Osteoblast (primary cell): Measurements from ENCODE around the gene IGF2. TPM values are rescaled to one million over a fixed set of nuclear protein-coding genes. Genes with fewer than 3 reads are reported as not detected.

Experiments
- DNase-seq: peaks from one replicate; pipeline ENCODE4 v3.0.0; 2011; ENCODE audit warnings: low spot score, mixed read lengths; ENCODE audit not compliant: insufficient read length; ENCODE audit errors: missing footprints
- H2AFZ ChIP-seq: 2 replicates; pipeline ENCODE4 v1.6.0; 2011; ENCODE audit warnings: mild to moderate bottlenecking, low read length
- H3K27ac ChIP-seq: 2 replicates; pipeline ENCODE4 v1.5.1; 2011; ENCODE audit warnings: mild to moderate bottlenecking, low read depth, low read length, moderate library complexity
- H3K27me3 ChIP-seq: 2 replicates; pipeline ENCODE4 v1.6.0; 2012; ENCODE audit warnings: mild to moderate bottlenecking, control low read depth, inconsistent platforms, low read length, moderate library complexity; ENCODE audit not compliant: insufficient read depth
- H3K36me3 ChIP-seq: 2 replicates; pipeline ENCODE4 v1.5.1; 2011; ENCODE audit warnings: mild to moderate bottlenecking, low read length, control low read depth, moderate library complexity; ENCODE audit not compliant: insufficient read depth
- H3K4me1 ChIP-seq: 2 replicates; pipeline ENCODE4 v1.5.1; 2011; ENCODE audit warnings: mild to moderate bottlenecking, low read length, control low read depth, moderate library complexity; ENCODE audit not compliant: insufficient read depth
- H3K4me2 ChIP-seq: 2 replicates; pipeline ENCODE4 v1.6.0; 2011; ENCODE audit warnings: mild to moderate bottlenecking, low read length; ENCODE audit not compliant: insufficient read depth
- H3K4me3 ChIP-seq: fragments of 200-600 bp; sonication (generic); 3 replicates; pipeline ENCODE4 v1.5.1; 2012; ENCODE audit warnings: mild to moderate bottlenecking, low read length, inconsistent platforms; ENCODE audit not compliant: insufficient read depth
- H3K79me2 ChIP-seq: 2 replicates; pipeline ENCODE4 v1.6.0; 2012; ENCODE audit warnings: mild to moderate bottlenecking, low read length, control low read depth, inconsistent platforms; ENCODE audit not compliant: insufficient read depth
- H3K9me3 ChIP-seq: 2 replicates; pipeline ENCODE4 v1.5.1; 2011; ENCODE audit warnings: low read depth, low read length, control low read depth
- H4K20me1 ChIP-seq: 2 replicates; pipeline ENCODE4 v1.6.0; 2012; ENCODE audit warnings: mild to moderate bottlenecking, low read length, control low read depth; ENCODE audit not compliant: insufficient read depth
- CTCF ChIP-seq: IDR thresholded peaks from 2 replicates; pipeline ENCODE4 v1.5.1; 2011; ENCODE audit warnings: mild to moderate bottlenecking, low read depth, low read length, moderate library complexity; ENCODE audit errors: extremely low read depth
- total RNA-seq: library from RNA; depleted of rRNA; stranded (reverse); fragments of >200 nt; gene quantifications from 2 replicates; pipeline ENCODE4 v1.2.3, GENCODE V29; 2012

IGF2 gene
- total RNA-seq, 1 donor, result 68.8 TPM

- no peak overlapping the region for H3K27ac ChIP-seq
- H3K36me3 ChIP-seq, result no peaks in the 10 kb centered on the region
- no peak overlapping the region for H3K4me3 ChIP-seq
- H3K4me2 ChIP-seq, result no peak overlapping the region
- H3K27me3 ChIP-seq, result peaks cover 8% of the 10 kb centered on the region
- H4K20me1 ChIP-seq, result no peaks in the 10 kb centered on the region
- no peaks in the 10 kb centered on the region for H3K79me2 ChIP-seq
- no peak for TF ChIP-seq CTCF
- H3K4me1 ChIP-seq, result no peaks in the 10 kb centered on the region
- DNase-seq, result no peak
- H3K9me3 ChIP-seq, result no peaks in the 10 kb centered on the region
- no peak overlapping the region for H2AFZ ChIP-seq
These were observed 30.3 kb downstream of the IGF2 start for GRCh38 chr11:2108675-2109491.

GRCh38 chr11:2107941-2108630, 31.1 kb downstream of the IGF2 start:
- H3K4me1 ChIP-seq, result no peaks in the 10 kb centered on the region
- H3K27ac ChIP-seq, result no peak overlapping the region
- no peak overlapping the region for H3K4me2 ChIP-seq
- no peak overlapping the region for H2AFZ ChIP-seq
- no peak overlapping the region for H3K4me3 ChIP-seq
- TF ChIP-seq CTCF, result no peak
- H3K27me3 ChIP-seq, result peaks cover 8% of the 10 kb centered on the region
- no peaks in the 10 kb centered on the region for H3K9me3 ChIP-seq
- no peaks in the 10 kb centered on the region for H4K20me1 ChIP-seq
- no peak for DNase-seq
- H3K79me2 ChIP-seq, result no peaks in the 10 kb centered on the region
- H3K36me3 ChIP-seq, result no peaks in the 10 kb centered on the region

- DNase-seq, result no peak
- no peak overlapping the region for H3K4me3 ChIP-seq
- H2AFZ ChIP-seq, result no peak overlapping the region
- H3K4me2 ChIP-seq, result no peak overlapping the region
- no peak overlapping the region for H3K27ac ChIP-seq
- TF ChIP-seq CTCF, result no peak
- no peaks in the 10 kb centered on the region for H3K79me2 ChIP-seq
- peaks cover 8% of the 10 kb centered on the region for H3K27me3 ChIP-seq
- H3K9me3 ChIP-seq, result no peaks in the 10 kb centered on the region
- no peaks in the 10 kb centered on the region for H4K20me1 ChIP-seq
- H3K4me1 ChIP-seq, result no peaks in the 10 kb centered on the region
- H3K36me3 ChIP-seq, result no peaks in the 10 kb centered on the region
These were observed 31.7 kb downstream of the IGF2 start for GRCh38 chr11:2107521-2107920.

GRCh38 chr11:2106583-2107209, 32.5 kb downstream of the IGF2 start:
- H3K79me2 ChIP-seq, result no peaks in the 10 kb centered on the region
- no peak for TF ChIP-seq CTCF

More at GRCh38 chr11:2106583-2107209, 32.5 kb downstream of the IGF2 start:
- H3K27me3 ChIP-seq, result peaks cover 8% of the 10 kb centered on the region
- no peak overlapping the region for H3K4me3 ChIP-seq
- H3K4me2 ChIP-seq, result no peak overlapping the region
- H3K36me3 ChIP-seq, result no peaks in the 10 kb centered on the region
- H3K27ac ChIP-seq, result no peak overlapping the region
- H2AFZ ChIP-seq, result no peak overlapping the region
- DNase-seq, result no peak
- H4K20me1 ChIP-seq, result no peaks in the 10 kb centered on the region
- H3K9me3 ChIP-seq, result no peaks in the 10 kb centered on the region
- no peaks in the 10 kb centered on the region for H3K4me1 ChIP-seq
